ENCODE results near the gene TMC2. TPM values are rescaled to one million over a fixed set of nuclear protein-coding genes. Genes with fewer than 3 reads are reported as not detected.

The TMC2 gene
- total RNA-seq, 1 donor from 2014 or later, result not detected

DNA sequence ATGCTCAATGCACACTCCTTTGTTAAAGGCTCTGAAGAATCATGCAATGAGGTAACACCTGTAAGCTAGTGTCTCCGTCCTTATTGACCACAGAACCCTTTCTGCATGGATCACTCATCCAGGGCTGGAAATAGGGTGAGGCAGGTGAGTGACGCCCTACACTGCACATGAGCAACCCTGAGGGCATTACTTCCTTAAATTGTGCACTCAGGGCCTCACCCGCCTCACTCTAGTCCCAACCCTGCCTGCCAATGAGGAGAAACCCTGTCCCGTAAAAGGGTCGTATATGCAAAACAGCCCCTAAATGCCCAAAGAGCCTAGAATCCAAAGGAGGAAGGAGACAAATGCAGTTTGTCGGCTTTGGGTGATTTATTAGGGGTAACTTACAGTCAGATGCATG, 82.4 kb downstream of the TMC2 start:
- Histone ChIP-seq H3K4me1 (no peaks in the 10 kb centered on the region), H3K36me3 (no peaks in the 10 kb centered on the region), H3K4me2 (no peak overlapping the region), H3F3A (ENCODE audit: low read depth) (no peaks in the 10 kb centered on the region), H2AFZ (replicated peaks) (no peak overlapping the region), H3K4me3 (no peak overlapping the region), H4K20me1 (ENCODE audit: low read depth) (no peaks in the 10 kb centered on the region), H3K27me3 (peaks cover 25% of the 10 kb centered on the region), H3K79me2 (ENCODE audit: low read depth) (no peaks in the 10 kb centered on the region), H3K9ac (no peak overlapping the region), H3K27ac (no peak overlapping the region), H3K9me3 (ENCODE audit: low read depth) (no peaks in the 10 kb centered on the region)
- no peak overlapping the region for H3K4me3 Mint-ChIP-seq
- H3K36me3 Mint-ChIP-seq, result no peaks in the 10 kb centered on the region
- peaks cover 6% of the 10 kb centered on the region for H3K9me3 Mint-ChIP-seq
- TF ChIP-seq EZH2phosphoT487 (IDR thresholded peaks at IDR 0.05) (no peak), EZH2 (IDR thresholded peaks at IDR 0.05) (no peak)
- TF ChIP-seq, protein P1, sequence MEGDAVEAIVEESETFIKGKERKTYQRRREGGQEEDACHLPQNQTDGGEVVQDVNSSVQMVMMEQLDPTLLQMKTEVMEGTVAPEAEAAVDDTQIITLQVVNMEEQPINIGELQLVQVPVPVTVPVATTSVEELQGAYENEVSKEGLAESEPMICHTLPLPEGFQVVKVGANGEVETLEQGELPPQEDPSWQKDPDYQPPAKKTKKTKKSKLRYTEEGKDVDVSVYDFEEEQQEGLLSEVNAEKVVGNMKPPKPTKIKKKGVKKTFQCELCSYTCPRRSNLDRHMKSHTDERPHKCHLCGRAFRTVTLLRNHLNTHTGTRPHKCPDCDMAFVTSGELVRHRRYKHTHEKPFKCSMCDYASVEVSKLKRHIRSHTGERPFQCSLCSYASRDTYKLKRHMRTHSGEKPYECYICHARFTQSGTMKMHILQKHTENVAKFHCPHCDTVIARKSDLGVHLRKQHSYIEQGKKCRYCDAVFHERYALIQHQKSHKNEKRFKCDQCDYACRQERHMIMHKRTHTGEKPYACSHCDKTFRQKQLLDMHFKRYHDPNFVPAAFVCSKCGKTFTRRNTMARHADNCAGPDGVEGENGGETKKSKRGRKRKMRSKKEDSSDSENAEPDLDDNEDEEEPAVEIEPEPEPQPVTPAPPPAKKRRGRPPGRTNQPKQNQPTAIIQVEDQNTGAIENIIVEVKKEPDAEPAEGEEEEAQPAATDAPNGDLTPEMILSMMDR (IDR thresholded peaks at IDR 0.05), result no peak
- no peak overlapping the region for H3K27ac Mint-ChIP-seq
- no peak for DNase-seq (ENCODE audit: low spot score)
- H3K27me3 Mint-ChIP-seq (ENCODE audit: insufficient read depth, low read depth), result peaks cover 6% of the 10 kb centered on the region
- no peaks in the 10 kb centered on the region for H3K4me1 Mint-ChIP-seq

DNA sequence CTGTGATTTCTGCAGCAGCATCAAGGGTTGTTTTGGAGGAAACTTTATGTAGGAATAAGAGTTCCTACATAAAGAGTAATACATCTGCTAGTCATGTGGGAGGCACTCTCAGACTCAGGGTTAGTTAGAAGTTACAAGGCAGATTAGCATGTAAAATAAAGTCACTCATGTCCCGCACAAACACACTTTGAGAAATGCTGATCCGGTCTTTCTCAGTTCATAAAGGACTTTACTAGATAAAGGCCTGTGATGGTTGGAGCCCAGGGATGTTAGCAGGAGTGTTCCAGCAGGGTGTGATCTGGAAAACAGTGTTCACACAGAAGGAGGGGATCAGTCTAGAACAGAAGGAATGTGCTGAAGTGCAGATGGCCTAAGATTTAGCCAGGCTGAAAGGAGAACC, 83.0 kb downstream of the TMC2 start:
- H3K9me3 ChIP-seq (ENCODE audit: low read depth), result no peaks in the 10 kb centered on the region
- peak overlapping the region; percentile 34 for H3K4me3 Mint-ChIP-seq
- no peaks in the 10 kb centered on the region for H3K36me3 ChIP-seq
- H3K36me3 Mint-ChIP-seq, result no peaks in the 10 kb centered on the region
- H3K27ac Mint-ChIP-seq, result no peak overlapping the region
- no peak overlapping the region for H3K9ac ChIP-seq
- H3K27ac ChIP-seq, result no peak overlapping the region
- H3K4me1 ChIP-seq, result no peaks in the 10 kb centered on the region
- no peak overlapping the region for H2AFZ ChIP-seq (replicated peaks)
- no peaks in the 10 kb centered on the region for H3K79me2 ChIP-seq (ENCODE audit: low read depth)
- peaks cover 6% of the 10 kb centered on the region for H3K9me3 Mint-ChIP-seq
- H3K27me3 ChIP-seq, result peaks cover 27% of the 10 kb centered on the region
- no peaks in the 10 kb centered on the region for H4K20me1 ChIP-seq (ENCODE audit: low read depth)
- no peak overlapping the region for H3K4me2 ChIP-seq
- H3F3A ChIP-seq (ENCODE audit: low read depth), result no peaks in the 10 kb centered on the region
- peaks cover 6% of the 10 kb centered on the region for H3K27me3 Mint-ChIP-seq (ENCODE audit: insufficient read depth, low read depth)
- no peaks in the 10 kb centered on the region for H3K4me1 Mint-ChIP-seq
- DNase-seq (ENCODE audit: low spot score), result no peak
- TF ChIP-seq EZH2phosphoT487 (IDR thresholded peaks at IDR 0.05), result no peak
- TF ChIP-seq, protein P1 (IDR thresholded peaks at IDR 0.05), result no peak
- TF ChIP-seq EZH2 (IDR thresholded peaks at IDR 0.05), result no peak
- H3K4me3 ChIP-seq, result no peak overlapping the region

DNA sequence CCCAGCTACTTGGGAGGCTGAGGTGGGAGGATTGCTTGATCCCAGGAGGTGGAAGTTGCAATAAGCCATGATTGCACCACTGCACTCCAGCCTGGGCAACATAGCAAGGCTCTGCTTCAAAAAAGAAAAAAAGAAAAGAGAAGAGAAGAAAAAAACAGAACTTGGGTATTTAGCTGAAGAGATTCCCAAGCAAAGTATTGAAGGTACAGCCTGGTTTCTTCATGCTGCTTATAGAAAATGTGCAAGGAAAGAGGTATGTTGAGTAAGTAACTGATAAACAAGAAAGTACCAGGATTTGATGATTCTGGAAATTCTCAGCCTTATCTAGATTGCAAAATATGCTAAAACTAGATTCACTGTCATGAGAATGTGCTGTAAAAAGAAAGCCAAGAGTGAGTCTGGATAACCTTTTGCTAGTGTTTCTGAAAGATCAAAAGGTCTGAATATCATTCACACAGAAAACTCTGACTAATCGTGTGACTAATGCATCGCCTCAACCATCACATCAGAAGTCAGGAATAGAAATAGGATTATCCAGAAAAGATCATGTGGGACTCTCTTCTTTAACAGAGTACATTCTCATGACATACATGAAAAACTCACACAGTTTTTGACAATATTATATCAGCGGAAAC, 83.7 kb downstream of the TMC2 start:
- Mint-ChIP-seq H3K4me3 (no peak overlapping the region), H3K4me1 (no peaks in the 10 kb centered on the region), H3K9me3 (peaks cover 6% of the 10 kb centered on the region), H3K27ac (no peak overlapping the region), H3K36me3 (no peaks in the 10 kb centered on the region), H3K27me3 (ENCODE audit: insufficient read depth, low read depth) (peaks cover 6% of the 10 kb centered on the region)
- Histone ChIP-seq H3K4me3 (no peak overlapping the region), H3K9ac (no peak overlapping the region), H3F3A (ENCODE audit: low read depth) (no peaks in the 10 kb centered on the region), H3K79me2 (ENCODE audit: low read depth) (no peaks in the 10 kb centered on the region), H3K36me3 (no peaks in the 10 kb centered on the region), H3K27me3 (peaks cover 30% of the 10 kb centered on the region), H3K4me2 (no peak overlapping the region), H2AFZ (replicated peaks) (no peak overlapping the region), H4K20me1 (ENCODE audit: low read depth) (no peaks in the 10 kb centered on the region), H3K9me3 (ENCODE audit: low read depth) (no peaks in the 10 kb centered on the region), H3K4me1 (no peaks in the 10 kb centered on the region), H3K27ac (no peak overlapping the region)
- TF ChIP-seq EZH2 (IDR thresholded peaks at IDR 0.05) (no peak), EZH2phosphoT487 (IDR thresholded peaks at IDR 0.05) (no peak)
- TF ChIP-seq, protein P1 (IDR thresholded peaks at IDR 0.05), result no peak
- DNase-seq (ENCODE audit: low spot score), result no peak

All from neural progenitor cell (in vitro differentiated cells).